GM19463 (cell line): ENCODE data around the gene SRP9.
"Not testable (repeated sequence)": the region's sequence is repeated elsewhere in the genome, so short reads cannot be mapped to it uniquely, and the experiment has no call there.

ENCODE experiments used
- ATAC-seq: cut with Tn5 transposase; IDR thresholded peaks from one replicate; pipeline ENCODE4 v1.9.1; 2021; ENCODE audit warnings: mild to moderate bottlenecking, moderate library complexity; ENCODE audit not compliant: unreplicated experiment

The SRP9 gene

GRCh38 chr1:225772848-225773247 is 4.8 kb upstream of the SRP9 start:
- no peak for ATAC-seq

GRCh38 chr1:225774281-225775147 is 3.1 kb upstream of the SRP9 start:
- no peak for ATAC-seq

GRCh38 chr1:225776294-225776693 is 1.3 kb upstream of the SRP9 start:
- ATAC-seq = no peak

- peak; percentile 2 for ATAC-seq
Observed at GRCh38 chr1:225777058-225777582, 506 bp upstream of the SRP9 start.

- no peak for ATAC-seq
Observed at GRCh38 chr1:225778337-225778669, 677 bp downstream of the SRP9 start.

GRCh38 chr1:225779165-225779564 is 1.5 kb downstream of the SRP9 start:
- not testable (repeated sequence) for ATAC-seq

GRCh38 chr1:225780134-225780533 is 2.5 kb downstream of the SRP9 start:
- no peak for ATAC-seq

- no peak for ATAC-seq
Observed at GRCh38 chr1:225780630-225781029, 3.0 kb downstream of the SRP9 start.

- ATAC-seq = not testable (repeated sequence)
Observed at GRCh38 chr1:225789142-225789541, 11.5 kb downstream of the SRP9 start.

GRCh38 chr1:225794954-225795353 is 17.3 kb downstream of the SRP9 start:
- no peak for ATAC-seq

GRCh38 chr1:225796097-225796496 is 18.5 kb downstream of the SRP9 start:
- not testable (repeated sequence) for ATAC-seq

- not testable (repeated sequence) for ATAC-seq
Observed at GRCh38 chr1:225801146-225801545, 23.5 kb downstream of the SRP9 start.

GRCh38 chr1:225806249-225806648 is 28.6 kb downstream of the SRP9 start:
- no peak for ATAC-seq

GRCh38 chr1:225806736-225807135 is 29.1 kb downstream of the SRP9 start:
- ATAC-seq = not testable (repeated sequence)

GRCh38 chr1:225808136-225808535 is 30.5 kb downstream of the SRP9 start:
- no peak for ATAC-seq

GRCh38 chr1:225809842-225810578 is 32.4 kb downstream of the SRP9 start, which contains the start of gene EPHX1:
Gene EPHX1, plus strand, starts transcription at chr1:225810124. Its CDS starts 18,606 bp downstream, at chr1:225828730.
- peak; percentile 99 for ATAC-seq

GRCh38 chr1:225810579-225811538 is 33.2 kb downstream of the SRP9 start:
- not testable (repeated sequence) for ATAC-seq

- ATAC-seq = no peak
Observed at GRCh38 chr1:225811622-225812487, 34.2 kb downstream of the SRP9 start.

GRCh38 chr1:225812488-225813213 is 35.0 kb downstream of the SRP9 start:
- ATAC-seq = no peak
